Astrocyte (in vitro differentiated cells and primary cell): Measurements from ENCODE around the gene KLHL5. TPM values are rescaled to one million over a fixed set of nuclear protein-coding genes. Genes with fewer than 3 reads are reported as not detected.

Experiments used
- DNase-seq: peaks from one replicate; pipeline ENCODE4 v3.0.0-alpha.2; 2010; ENCODE audit warnings: low read depth
- FAIRE-seq: peaks from 2 replicates; lab custom pipeline; 2011; peaks lifted over from hg19 to GRCh38; lab: Jason Lieb, UNC
- H2AFZ ChIP-seq: 2 replicates; pipeline ENCODE4 v1.6.0; 2012; ENCODE audit warnings: low read depth, low read length, inconsistent platforms
- H3K27ac ChIP-seq: 2 replicates; pipeline ENCODE4 v1.5.1; 2011; ENCODE audit warnings: low read depth, low read length, inconsistent platforms
- H3K27me3 ChIP-seq: 2 replicates; pipeline ENCODE4 v1.6.0; 2011; ENCODE audit warnings: low read length, inconsistent platforms; ENCODE audit not compliant: insufficient read depth
- H3K36me3 ChIP-seq: 2 replicates; pipeline ENCODE4 v1.5.1; 2011; ENCODE audit warnings: low read length, inconsistent platforms; ENCODE audit not compliant: insufficient read depth
- H3K4me1 ChIP-seq: 2 replicates; pipeline ENCODE4 v1.5.1; 2011; ENCODE audit warnings: low read length, inconsistent platforms; ENCODE audit not compliant: insufficient read depth
- H3K4me2 ChIP-seq: 2 replicates; pipeline ENCODE4 v1.6.0; 2012; ENCODE audit warnings: low read length, inconsistent platforms
- H3K4me3 ChIP-seq: 2 replicates; pipeline ENCODE4 v1.5.1; 2011; ENCODE audit warnings: low read depth, mild to moderate bottlenecking, low read length, inconsistent platforms; ENCODE audit not compliant: insufficient read depth
- H3K79me2 ChIP-seq: 2 replicates; pipeline ENCODE4 v1.6.0; 2012; ENCODE audit warnings: mild to moderate bottlenecking, low read length, inconsistent platforms; ENCODE audit not compliant: insufficient read depth
- H3K9ac ChIP-seq: 2 replicates; pipeline ENCODE4 v1.6.0; 2012; ENCODE audit warnings: mild to moderate bottlenecking, low read length, inconsistent platforms
- H3K9me3 ChIP-seq: 2 replicates; pipeline ENCODE4 v1.5.1; 2012; ENCODE audit warnings: low read depth, mild to moderate bottlenecking, low read length, inconsistent platforms; ENCODE audit not compliant: insufficient read depth
- H4K20me1 ChIP-seq: 2 replicates; pipeline ENCODE4 v1.6.0; 2012; ENCODE audit warnings: low read length, inconsistent platforms; ENCODE audit not compliant: insufficient read depth
- H3K27ac Mint-ChIP-seq: one replicate; pipeline ENCODE4 v1.8.0; 2021; ENCODE audit warnings: mild to moderate bottlenecking, mixed read lengths; ENCODE audit not compliant: unreplicated experiment
- H3K27me3 Mint-ChIP-seq: one replicate; pipeline ENCODE4 v1.8.0; 2021; ENCODE audit warnings: low read depth, mixed read lengths; ENCODE audit not compliant: unreplicated experiment
- H3K36me3 Mint-ChIP-seq: one replicate; pipeline ENCODE4 v1.8.0; 2021; ENCODE audit warnings: low read depth, mixed read lengths; ENCODE audit not compliant: unreplicated experiment
- H3K4me1 Mint-ChIP-seq: one replicate; pipeline ENCODE4 v1.8.0; 2021; ENCODE audit warnings: low read depth, mixed read lengths; ENCODE audit not compliant: unreplicated experiment
- H3K4me3 Mint-ChIP-seq: one replicate; pipeline ENCODE4 v1.8.0; 2021; ENCODE audit warnings: mild to moderate bottlenecking, moderate library complexity, mixed read lengths; ENCODE audit not compliant: unreplicated experiment
- H3K9me3 Mint-ChIP-seq: one replicate; pipeline ENCODE4 v1.8.0; 2021; ENCODE audit warnings: mild to moderate bottlenecking, mixed read lengths; ENCODE audit not compliant: unreplicated experiment
- CTCF ChIP-seq: IDR thresholded peaks from 2 replicates; pipeline ENCODE4 v1.5.1; 2011; ENCODE audit warnings: low read depth, mild to moderate bottlenecking, inconsistent platforms, low read length, moderate library complexity; ENCODE audit not compliant: insufficient read depth
- EZH2 ChIP-seq: IDR thresholded peaks from 2 replicates; pipeline ENCODE4 v1.6.1; 2012; ENCODE audit warnings: mild to moderate bottlenecking, low read length, inconsistent platforms; ENCODE audit not compliant: insufficient read depth
- total RNA-seq: library from RNA; stranded (reverse); gene quantifications from 2 replicates; pipeline ENCODE4 v1.2.1, GENCODE V29; 2021

The KLHL5 gene
- total RNA-seq, 1 donor from 2014 or later = 67.5 TPM

GRCh38 chr4:39106011-39106410, 44.0 kb downstream of the KLHL5 start:
- Histone ChIP-seq H3K27ac (no peak overlapping the region), H3K9ac (no peak overlapping the region), H3K27me3 (no peaks in the 10 kb centered on the region), H3K4me3 (no peak overlapping the region), H4K20me1 (no peaks in the 10 kb centered on the region), H2AFZ (no peak overlapping the region), H3K4me2 (no peak overlapping the region), H3K9me3 (no peaks in the 10 kb centered on the region), H3K4me1 (no peaks in the 10 kb centered on the region), H3K36me3 (peaks cover 11% of the 10 kb centered on the region), H3K79me2 (no peaks in the 10 kb centered on the region)
- H3K36me3 Mint-ChIP-seq = peaks cover 9% of the 10 kb centered on the region
- DNase-seq (no peak), FAIRE-seq (no peak)
- H3K9me3 Mint-ChIP-seq = no peaks in the 10 kb centered on the region
- no peak overlapping the region for H3K4me3 Mint-ChIP-seq
- H3K27me3 Mint-ChIP-seq = no peaks in the 10 kb centered on the region
- no peak overlapping the region for H3K27ac Mint-ChIP-seq
- TF ChIP-seq CTCF = no peak
- TF ChIP-seq EZH2 = no peak
- H3K4me1 Mint-ChIP-seq = no peaks in the 10 kb centered on the region

GRCh38 chr4:39114436-39114835, 52.4 kb downstream of the KLHL5 start:
- no peaks in the 10 kb centered on the region for H3K79me2 ChIP-seq
- no peaks in the 10 kb centered on the region for H3K4me1 ChIP-seq
- peaks cover 2% of the 10 kb centered on the region for H3K9me3 Mint-ChIP-seq
- H3K4me1 Mint-ChIP-seq = peaks cover 2% of the 10 kb centered on the region
- H3K4me2 ChIP-seq = no peak overlapping the region
- TF ChIP-seq CTCF = no peak
- no peak for TF ChIP-seq EZH2
- no peaks in the 10 kb centered on the region for H3K9me3 ChIP-seq
- H2AFZ ChIP-seq = no peak overlapping the region
- H3K4me3 Mint-ChIP-seq = no peak overlapping the region
- no peak overlapping the region for H3K9ac ChIP-seq
- DNase-seq = no peak
- H3K4me3 ChIP-seq = no peak overlapping the region
- H3K27ac ChIP-seq = no peak overlapping the region
- H3K27me3 Mint-ChIP-seq = no peaks in the 10 kb centered on the region
- H3K36me3 ChIP-seq = peaks cover 24% of the 10 kb centered on the region
- FAIRE-seq = no peak
- H3K27ac Mint-ChIP-seq = no peak overlapping the region
- no peaks in the 10 kb centered on the region for H3K27me3 ChIP-seq
- H4K20me1 ChIP-seq = no peaks in the 10 kb centered on the region
- H3K36me3 Mint-ChIP-seq = peaks cover 30% of the 10 kb centered on the region

GRCh38 chr4:39118034-39118658, 56.1 kb downstream of the KLHL5 start:
- no peaks in the 10 kb centered on the region for H3K9me3 ChIP-seq
- H3K4me1 ChIP-seq = no peaks in the 10 kb centered on the region
- no peak overlapping the region for H2AFZ ChIP-seq
- no peak overlapping the region for H3K9ac ChIP-seq
- no peak for FAIRE-seq
- no peak overlapping the region for H3K27ac Mint-ChIP-seq
- H3K79me2 ChIP-seq = no peaks in the 10 kb centered on the region
- H3K36me3 ChIP-seq = peaks cover 16% of the 10 kb centered on the region
- no peak for DNase-seq
- H3K9me3 Mint-ChIP-seq = peaks cover 2% of the 10 kb centered on the region
- H4K20me1 ChIP-seq = no peaks in the 10 kb centered on the region
- H3K4me3 ChIP-seq = no peak overlapping the region
- TF ChIP-seq CTCF (no peak), EZH2 (no peak)
- no peaks in the 10 kb centered on the region for H3K27me3 Mint-ChIP-seq
- no peaks in the 10 kb centered on the region for H3K27me3 ChIP-seq
- peaks cover 2% of the 10 kb centered on the region for H3K4me1 Mint-ChIP-seq
- H3K27ac ChIP-seq = no peak overlapping the region
- no peak overlapping the region for H3K4me3 Mint-ChIP-seq
- H3K36me3 Mint-ChIP-seq = peaks cover 27% of the 10 kb centered on the region
- H3K4me2 ChIP-seq = no peak overlapping the region
